Left cardiac atrium (tissue), 4 donors: ENCODE measurements around the gene SMARCC1. TPM values are rescaled to one million over a fixed set of nuclear protein-coding genes. Genes with fewer than 3 reads are reported as not detected.
"Not testable (repeated sequence)": the region's sequence is repeated elsewhere in the genome, so short reads cannot be mapped to it uniquely, and the experiment has no call there.

Experiments used
- ATAC-seq, 2 donors: fragments of 200-7000 bp; cut with Tn5 transposase; one replicate each; pipeline ENCODE4 v1.9.1; 2020; ENCODE audit warnings: mild to moderate bottlenecking in 2 of 2, moderate library complexity in 2 of 2
- DNase-seq: peaks from one replicate; pipeline ENCODE4 v3.0.0-alpha.2; 2020
- intact Hi-C, 2 donors: fragments of 100-400 bp; cut with DNase I; formaldehyde crosslinking; loops; one replicate each; pipeline versions ENCODE4 v1.14.1 to v1.15.1; 2022 to 2023
- long read RNA-seq: library from polyadenylated mRNA; unstranded; transcript quantifications from one replicate; pipeline ENCODE4 v2.0.0, GENCODE V29; 2021
- total RNA-seq, 2 donors: library from RNA; stranded (reverse); fragmentation: NEBNext Ultra II Directional; extraction: Animal tissue kit (Norgen Biotek cat#: 25700); gene quantifications; one replicate each; pipeline ENCODE4 v1.2.1, GENCODE V29; 2021
- donor health status: DM: no; HTN: yes; CAD: no.
- donor health status: DM: no; HTN: yes; CAD: no; lungs with severe emphysema.
- donor health status: DM: yes; HTN: yes; CAD: no.
- donor health status: Dilated cardiomyopathy.

Gene SMARCC1
- 10 to 100 TPM; 28.0 to 29.9 TPM for total RNA-seq
- long read RNA-seq, partial matches to known transcripts: 10 of 12 reads
- long read RNA-seq, other reads (novel, unspliced or antisense): 2 of 12 reads

DNA sequence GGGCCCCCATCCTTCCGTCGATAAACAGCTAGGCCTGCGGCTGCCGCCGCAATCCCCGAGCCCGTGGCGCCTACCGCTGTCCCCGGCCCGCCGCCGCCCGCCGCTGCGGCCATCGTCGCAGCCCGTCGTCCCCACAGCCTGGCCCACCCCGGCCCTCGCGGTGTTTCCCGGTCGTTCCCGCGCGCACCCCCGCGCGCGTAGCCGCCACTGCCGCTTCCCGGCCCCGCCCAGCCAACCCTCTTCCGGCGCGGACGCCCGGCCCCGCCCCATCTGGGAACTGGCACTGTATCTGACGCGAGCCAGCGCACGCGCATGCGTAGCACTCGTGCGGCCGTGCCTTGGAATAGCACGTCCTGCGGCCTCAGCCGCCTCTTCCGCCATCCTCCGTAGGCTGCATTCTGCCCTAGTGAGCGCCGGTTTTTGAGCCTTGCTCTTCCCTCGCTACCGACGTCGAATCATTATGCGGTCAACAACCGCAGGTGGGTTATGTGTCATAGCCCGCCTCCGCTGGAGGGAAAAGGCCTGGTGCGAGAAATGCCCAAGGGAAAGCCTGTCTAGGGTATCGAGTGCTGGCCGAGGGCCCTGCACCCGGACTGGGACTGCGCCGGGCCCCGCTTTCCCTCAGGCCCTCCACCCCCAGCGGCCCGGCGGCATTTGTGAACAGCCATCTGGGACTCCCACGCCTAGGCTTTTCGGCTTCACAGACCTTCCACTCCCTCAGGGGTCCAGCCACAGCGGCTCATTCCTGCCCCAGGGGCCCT is at the start of gene SMARCC1:
Gene SMARCC1, minus strand, starts transcription at position 209 of the 761 bp plus-strand sequence. Its CDS starts 96 bp downstream, at position 113.
- peak; percentile 99 for DNase-seq
- ATAC-seq: peak; percentile 98
- intact Hi-C loops: no loop called here

DNA sequence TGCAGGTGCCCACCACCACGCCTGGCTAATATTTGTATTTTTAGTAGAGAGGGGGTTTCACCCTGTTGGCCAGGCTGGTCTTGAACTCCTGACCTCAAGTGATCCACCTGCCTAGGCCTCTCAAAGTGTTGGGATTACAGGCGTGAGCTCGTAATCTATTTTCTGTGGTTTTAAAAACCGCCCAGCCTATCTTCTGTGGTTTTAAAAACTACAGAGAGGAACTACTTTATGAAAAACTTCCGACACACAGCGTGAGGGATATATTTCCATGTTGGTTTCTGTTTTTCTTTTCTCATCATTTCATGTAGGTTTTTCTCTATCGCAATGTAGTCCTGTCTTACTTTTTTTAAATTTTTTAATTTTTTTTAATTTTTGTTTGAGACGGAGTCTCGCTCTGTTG is 47.8 kb upstream of the SMARCC1 start:
- ATAC-seq: not testable (repeated sequence)

DNA sequence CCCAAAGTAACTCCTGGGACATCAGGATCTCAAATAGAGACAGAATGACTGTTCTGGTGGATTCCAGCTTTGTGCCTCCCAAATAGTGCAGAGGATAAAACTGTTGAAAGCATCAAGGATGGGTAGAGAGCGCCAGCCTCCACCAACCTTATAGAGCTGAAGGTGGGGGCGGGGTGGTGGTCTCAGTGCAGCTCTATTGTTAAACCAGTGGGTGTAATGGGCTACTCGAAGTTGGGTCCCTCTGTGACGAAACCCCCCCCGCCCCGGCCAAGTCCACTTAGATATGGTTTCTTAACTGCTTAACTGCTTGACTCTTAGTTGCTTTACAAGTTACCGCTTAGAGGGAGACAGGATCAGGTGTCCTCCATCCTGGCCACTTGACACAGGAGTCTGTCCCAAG is 43.9 kb upstream of the SMARCC1 start:
- DNase-seq (no peak), ATAC-seq (peak in 1 of 2 donors; percentile 5)
- intact Hi-C loops: loop anchor here in 1 of 2 donors (2.0 kb wide), 1 partner anchor 325 kb away; no protein-coding TSS in a partner anchor

More for the DNA sequence above, 47.8 kb upstream of the SMARCC1 start:
- DNase-seq, intact Hi-C loops: not testable (repeated sequence)

DNA sequence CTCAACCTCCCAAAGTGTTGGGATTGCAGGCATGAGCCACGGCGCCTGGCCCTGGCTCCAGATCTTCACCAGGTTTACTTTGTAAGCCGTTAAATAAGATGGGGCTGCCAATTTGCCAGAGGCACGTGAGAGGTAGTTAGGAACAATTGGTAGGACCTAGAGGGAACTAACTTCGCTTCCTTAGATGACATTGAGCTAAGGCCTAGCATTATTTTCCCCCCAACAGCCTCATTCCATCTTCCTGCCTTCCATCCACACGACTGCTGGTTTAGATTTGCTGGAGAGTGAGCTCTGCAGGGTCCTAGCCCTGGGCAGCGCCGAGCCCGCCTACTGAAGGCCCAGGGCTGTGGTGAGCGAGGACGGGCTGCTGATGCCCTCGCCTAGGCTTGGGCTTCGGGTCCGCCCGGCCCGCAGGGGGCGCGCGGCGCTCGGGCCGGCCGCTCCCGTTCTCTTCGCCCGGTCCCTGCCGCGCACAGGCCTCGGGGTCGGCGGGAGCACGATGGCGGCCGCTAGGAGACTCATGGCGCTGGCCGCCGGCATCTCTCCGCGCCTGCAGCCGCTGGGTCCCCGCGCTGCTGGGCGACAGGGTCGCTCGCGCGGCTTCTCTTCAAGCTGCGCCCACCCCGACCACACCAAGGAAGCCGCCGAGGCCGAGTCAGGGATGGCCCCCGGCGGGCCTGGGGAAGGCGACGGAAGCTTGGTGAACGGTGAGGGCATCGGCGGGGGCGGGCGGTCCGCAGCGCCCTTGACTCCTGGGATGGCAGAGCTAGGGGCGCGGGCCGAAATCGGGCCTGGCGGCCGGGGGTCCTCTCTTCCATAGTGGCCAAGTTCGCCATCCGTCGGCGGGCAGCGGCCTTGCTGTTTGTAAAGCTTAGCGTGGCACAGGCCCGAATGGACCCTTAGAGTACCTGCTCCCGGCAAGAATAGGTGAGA is 43.1 kb upstream of the SMARCC1 start:
- ATAC-seq (peak; percentile 99 to 100), DNase-seq (peak; percentile 84)
- intact Hi-C loops: loop anchor here in 1 of 2 donors (2.0 kb wide), 1 partner anchor 326 kb away; no protein-coding TSS in a partner anchor

- no peak for ATAC-seq
- no peak for DNase-seq
- intact Hi-C loops: no loop called here
These were observed 35.9 kb upstream of the SMARCC1 start for GRCh38 chr3:47817609-47818008.

DNA sequence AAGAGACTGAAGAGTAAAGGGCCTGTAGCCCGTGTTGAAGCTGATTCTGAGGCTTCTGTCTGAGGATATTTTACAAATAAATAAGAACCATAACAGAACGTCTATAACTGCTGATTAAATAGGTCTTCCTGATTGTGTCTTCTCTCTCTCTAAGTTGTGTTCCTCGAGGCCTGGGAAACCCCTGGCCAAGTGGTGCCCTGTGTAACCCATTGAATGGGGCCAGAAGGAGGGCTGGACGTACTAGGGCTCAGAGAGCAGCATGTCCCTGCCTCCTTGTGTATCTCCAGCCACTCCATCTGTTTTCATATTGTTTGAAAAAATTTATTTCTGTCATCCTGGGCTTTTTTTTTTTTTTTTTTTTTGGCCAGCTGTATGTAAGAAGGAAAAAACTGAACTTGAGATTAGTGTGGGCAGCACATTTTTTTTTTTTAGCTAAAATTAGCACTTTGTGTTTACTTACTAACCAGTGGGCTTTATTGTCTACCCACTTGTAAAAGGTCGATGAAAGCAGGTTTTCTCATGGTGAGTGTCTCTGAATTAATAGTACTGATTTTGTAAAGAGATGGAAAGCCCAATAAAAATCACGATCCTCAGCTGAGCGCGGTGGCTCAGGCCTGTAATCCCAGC is 32.0 kb upstream of the SMARCC1 start:
- DNase-seq (no peak), ATAC-seq (no peak)
- intact Hi-C loops: no loop called here

DNA sequence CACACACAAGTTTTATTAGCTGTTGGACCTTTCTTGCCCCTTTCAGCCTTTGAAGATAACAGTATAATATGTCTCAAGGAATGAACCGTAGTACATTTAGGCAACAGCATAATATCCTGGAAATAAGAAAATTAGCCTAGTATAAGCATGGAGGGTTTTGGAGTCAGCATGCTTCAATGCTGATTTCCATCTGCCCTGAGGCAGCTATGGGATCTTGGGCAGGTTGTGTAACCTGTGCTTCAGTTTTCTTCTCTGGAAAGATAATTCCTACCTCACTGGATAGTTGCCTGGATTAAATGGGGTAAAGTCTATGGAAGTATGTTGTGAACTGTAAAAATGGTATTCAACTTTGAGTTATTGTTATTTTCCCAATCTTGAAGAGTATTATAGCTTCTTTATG is 22.9 kb upstream of the SMARCC1 start:
- no peak for DNase-seq
- ATAC-seq: no peak
- intact Hi-C loops: no loop called here

- DNase-seq (no peak), ATAC-seq (no peak)
- intact Hi-C loops: no loop called here
These were observed 21.9 kb upstream of the SMARCC1 start for GRCh38 chr3:47803480-47804025.

GRCh38 chr3:47802734-47803479 is 21.2 kb upstream of the SMARCC1 start, which contains the start of gene DHX30:
Gene DHX30, plus strand, starts transcription at chr3:47803138. Its CDS starts 7,546 bp downstream, at chr3:47810684.
- intact Hi-C loops: no loop called here
- ATAC-seq: peak; percentile 96
- DNase-seq: peak; percentile 93

GRCh38 chr3:47799733-47800132 is 18.0 kb upstream of the SMARCC1 start:
- ATAC-seq (no peak), DNase-seq (no peak)
- intact Hi-C loops: no loop called here

DNA sequence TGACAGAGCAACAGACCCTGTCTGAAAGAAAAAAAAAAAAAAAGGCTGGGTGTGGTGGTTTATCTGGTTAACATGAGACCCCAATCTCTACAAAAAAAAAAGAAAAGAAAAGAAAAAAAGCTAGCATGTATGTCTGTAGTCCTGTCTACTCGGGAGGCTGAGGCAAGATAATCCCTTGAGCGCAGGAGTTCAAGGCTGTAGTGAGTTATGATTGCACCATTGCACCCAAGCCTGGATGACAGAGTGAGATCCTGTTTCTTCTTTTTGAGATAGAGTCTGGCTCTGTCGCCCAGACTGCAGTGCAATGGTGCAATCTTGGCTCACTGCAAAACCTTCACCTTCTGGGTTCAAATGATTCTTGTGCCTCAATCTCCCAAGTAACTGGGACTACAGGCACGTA is 12.9 kb upstream of the SMARCC1 start:
- DNase-seq (no peak), ATAC-seq (no peak)
- intact Hi-C loops: loop anchor here in 1 of 2 donors (5.0 kb wide), 1 partner anchor 272 kb away; no protein-coding TSS in a partner anchor

GRCh38 chr3:47792699-47793098 is 11.0 kb upstream of the SMARCC1 start:
- ATAC-seq (no peak), DNase-seq (no peak)
- intact Hi-C loops: loop anchor here in 1 of 2 donors (5.0 kb wide), 1 partner anchor 270 kb away; no protein-coding TSS in a partner anchor

DNA sequence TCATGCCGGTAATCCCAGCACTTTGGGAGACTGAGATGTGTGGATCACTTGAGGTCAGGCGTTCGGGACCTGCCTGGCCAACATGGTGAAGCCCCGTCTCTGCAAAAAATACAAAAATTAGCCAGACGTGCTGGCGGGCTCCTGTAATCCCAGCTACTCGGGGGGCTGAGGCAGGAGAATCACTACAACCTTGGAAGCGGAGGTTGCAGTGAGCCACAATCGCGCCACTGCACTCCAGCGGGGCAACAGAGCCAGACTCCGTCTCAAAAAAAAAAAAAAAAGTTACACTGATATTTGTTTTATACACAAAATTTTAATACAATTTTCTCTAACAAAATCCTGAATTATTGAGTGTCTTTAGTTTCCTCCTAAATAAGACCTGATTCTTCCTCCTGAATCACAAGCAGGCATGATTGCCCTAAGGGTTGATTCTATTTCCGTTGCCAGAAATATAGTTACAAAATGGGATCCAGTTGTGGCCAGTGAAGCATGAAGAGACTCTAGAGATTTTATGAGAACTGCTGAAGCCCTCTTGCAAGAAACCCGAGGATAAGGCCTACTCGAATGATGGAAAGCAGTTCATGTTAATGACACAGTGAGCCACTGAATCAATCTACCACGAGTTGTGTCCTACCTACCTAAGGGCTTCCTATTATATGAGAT is 9.6 kb upstream of the SMARCC1 start:
- DNase-seq (no peak), ATAC-seq (no peak)
- intact Hi-C loops: loop anchor here in 1 of 2 donors (5.0 kb wide), 1 partner anchor 269 kb away; no protein-coding TSS in a partner anchor

GRCh38 chr3:47783673-47784072 is 2.0 kb upstream of the SMARCC1 start:
- intact Hi-C loops: no loop called here
- DNase-seq (no peak), ATAC-seq (no peak)

GRCh38 chr3:47782446-47783308 is 984 bp upstream of the SMARCC1 start:
- ATAC-seq (no peak), DNase-seq (no peak)
- intact Hi-C loops: no loop called here
